NCI-H1694 treated with DMSO at 0.1 percent for 48 hours (cell line): Measurements from ENCODE around the gene CFAP57.
A peak's percentile ranks its signal among the peaks of the same experiment; 100 is the strongest.
"Not testable (repeated sequence)": the region's sequence is repeated elsewhere in the genome, so short reads cannot be mapped to it uniquely, and the experiment has no call there.

Experiments used
- DNase-seq: peaks from one replicate; lab custom pipeline; 2025; lab: John Stamatoyannopoulos, UW

CFAP57 gene

DNA sequence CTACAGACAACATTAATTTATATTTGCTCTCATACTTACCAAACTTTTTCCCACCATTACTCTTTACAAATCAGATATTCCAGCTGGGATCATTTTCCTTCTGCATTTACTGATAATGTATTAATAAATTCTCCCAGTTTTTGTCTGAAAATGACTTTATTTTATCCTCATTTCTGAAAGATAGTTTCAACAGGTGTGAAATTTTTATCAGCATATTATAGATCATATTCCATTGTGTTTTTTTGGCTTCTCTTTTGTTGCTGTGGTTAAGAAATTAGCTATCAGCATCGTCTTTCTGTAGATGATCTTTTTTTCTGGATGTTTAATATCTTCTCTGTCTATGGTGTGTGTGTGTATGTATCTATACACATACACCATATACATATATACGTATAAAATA, 2.7 kb downstream of the CFAP57 start:
- no peak for DNase-seq

- DNase-seq, result no peak
Measured at GRCh38 chr1:43177691-43178090, 5.6 kb downstream of the CFAP57 start.

DNA sequence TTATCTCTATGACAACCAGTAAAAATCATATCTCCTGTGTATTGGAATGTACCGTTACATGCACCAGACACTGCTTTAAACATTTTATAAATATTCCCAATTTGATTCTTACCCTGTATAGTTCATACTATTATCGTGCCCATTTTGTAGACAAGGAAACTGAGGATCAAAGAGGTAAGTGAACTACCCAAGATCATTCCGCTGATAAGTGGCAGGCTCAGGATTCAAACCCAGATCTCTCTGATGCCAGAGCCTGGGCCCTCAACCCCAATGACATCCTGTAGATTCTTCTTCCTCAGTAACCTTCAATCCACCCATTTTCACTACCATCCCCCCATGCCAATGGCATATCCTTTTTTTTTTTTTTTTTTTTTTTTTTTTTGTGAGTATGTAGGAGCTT, 12.3 kb downstream of the CFAP57 start:
- DNase-seq, result no peak

DNA sequence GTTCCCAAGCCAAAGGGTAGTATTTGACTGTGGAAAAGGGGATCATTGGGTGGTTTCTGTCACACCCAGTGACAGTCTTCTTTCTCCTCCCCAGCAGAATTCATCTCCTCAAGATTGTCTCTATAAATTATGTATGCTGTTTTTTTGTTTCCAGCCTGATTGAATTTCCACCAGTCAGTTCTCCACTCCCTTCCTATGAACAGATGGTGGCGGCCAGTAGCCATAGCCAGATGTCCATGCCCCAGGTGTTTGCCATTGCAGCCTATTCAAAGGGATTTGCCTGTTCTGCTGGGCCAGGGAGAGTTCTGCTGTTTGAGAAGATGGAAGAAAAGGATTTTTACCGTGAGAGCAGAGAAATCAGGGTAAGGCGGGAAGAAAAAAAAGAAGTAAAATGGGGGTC, 12.9 kb downstream of the CFAP57 start:
- DNase-seq, result no peak

GRCh38 chr1:43188106-43188505, 16.0 kb downstream of the CFAP57 start:
- DNase-seq, result no peak

DNA sequence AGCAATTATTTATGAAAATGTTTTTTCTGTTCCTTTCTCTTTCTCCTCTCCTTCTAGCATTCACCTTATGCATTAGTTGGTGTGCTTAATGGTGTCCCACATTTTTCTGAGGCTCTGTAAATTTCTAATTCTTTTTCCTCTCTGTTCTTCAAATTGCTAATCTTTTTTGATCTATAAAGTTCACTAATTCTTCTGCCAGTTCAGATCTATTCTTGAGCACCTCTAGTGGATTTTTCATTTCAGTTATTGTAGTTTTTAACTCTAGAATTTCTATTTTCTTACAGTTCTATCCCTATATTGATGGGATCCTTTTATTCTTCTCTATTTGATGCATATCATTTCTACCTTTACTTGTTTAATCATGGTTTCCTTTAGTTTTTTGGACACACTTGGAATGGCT, 22.4 kb downstream of the CFAP57 start:
- DNase-seq, result no peak

- DNase-seq, result no peak
Measured at GRCh38 chr1:43197343-43198127, 25.4 kb downstream of the CFAP57 start.

GRCh38 chr1:43199093-43199726, 27.1 kb downstream of the CFAP57 start:
- no peak for DNase-seq

GRCh38 chr1:43203859-43204258, 31.7 kb downstream of the CFAP57 start:
- DNase-seq, result no peak

DNA sequence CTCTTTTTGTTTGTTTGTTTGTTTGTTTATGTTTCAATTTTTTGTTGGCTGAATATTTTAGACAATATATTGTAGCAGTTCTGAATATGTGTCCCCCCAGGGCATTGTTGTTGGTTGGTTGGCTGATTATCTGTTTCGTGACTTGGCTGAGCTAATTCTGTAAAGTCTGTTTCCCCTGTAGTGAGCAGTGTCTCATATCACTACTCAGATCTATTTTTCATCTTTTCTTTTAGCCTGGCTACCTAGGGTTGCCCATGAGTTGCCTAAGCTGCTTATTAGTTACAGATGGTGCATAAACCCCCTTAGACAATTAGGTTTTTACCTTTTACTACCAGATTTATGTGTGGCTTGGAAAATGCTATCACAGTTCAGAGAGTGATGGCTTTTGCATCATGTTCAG, 32.3 kb downstream of the CFAP57 start:
- DNase-seq, result no peak

DNA sequence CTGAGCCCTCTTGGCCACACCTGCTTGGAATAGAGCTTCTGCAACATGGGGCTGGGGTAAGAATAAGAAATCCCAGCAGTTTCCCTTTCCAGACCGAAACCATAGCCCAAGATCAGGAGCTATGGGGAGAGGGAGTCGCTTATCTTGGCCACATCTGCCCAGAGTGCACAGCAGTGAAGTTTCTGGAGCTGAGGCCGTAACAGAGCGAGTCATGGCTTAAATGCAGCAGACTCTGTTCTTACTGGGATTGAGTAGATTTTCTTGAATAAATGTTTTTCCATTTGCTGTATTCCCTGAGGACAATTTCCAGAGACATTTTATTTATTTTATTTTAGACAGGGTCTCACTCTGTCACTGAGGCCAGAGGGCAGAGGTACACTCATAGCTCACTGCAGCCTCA, 33.5 kb downstream of the CFAP57 start:
- no peak for DNase-seq

DNA sequence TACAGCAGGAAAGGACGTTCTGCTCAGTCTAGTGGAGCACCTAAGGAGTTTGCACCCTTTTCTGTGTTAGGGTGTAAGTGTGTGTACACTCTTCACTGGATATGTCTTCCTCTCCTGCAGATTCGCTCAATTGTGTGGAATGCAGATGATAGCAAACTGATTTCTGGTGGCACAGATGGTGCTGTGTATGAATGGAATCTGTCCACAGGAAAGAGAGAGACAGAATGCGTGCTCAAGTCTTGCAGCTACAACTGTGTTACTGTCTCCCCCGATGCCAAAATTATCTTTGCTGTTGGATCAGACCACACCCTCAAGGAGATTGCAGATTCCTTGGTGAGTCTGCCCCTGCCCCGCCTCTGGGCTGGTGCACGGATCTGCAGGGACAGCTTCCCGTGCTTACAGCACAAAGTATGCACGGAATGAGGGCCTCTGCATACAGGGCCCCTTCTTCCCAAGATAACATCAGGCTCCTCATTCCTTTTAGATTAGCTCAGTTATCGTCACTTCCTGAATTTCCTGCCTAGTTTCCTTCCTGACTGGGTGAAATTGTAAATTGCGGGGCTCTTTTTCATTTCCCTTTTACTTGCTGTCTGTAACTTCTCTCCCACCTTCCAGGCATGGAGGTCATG, 34.6 kb downstream of the CFAP57 start:
- DNase-seq, result peak; percentile 25

GRCh38 chr1:43207229-43207853, 35.2 kb downstream of the CFAP57 start:
- no peak for DNase-seq

DNA sequence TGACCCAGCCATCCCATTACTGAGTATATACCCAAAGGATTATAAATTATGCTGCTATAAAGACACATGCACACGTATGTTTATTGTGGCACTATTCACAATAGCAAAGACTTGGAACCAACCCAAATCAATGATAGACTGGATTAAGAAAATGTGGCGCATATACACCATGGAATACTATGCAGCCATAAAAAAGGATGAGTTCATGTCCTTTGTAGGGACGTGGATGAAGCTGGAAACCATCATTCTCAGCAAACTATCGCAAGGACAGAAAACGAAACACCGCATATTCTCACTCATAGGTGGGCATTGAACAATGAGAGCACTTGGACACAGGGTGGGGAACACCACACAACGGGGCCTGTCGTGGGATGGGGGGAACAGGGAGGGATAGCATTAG, 36.1 kb downstream of the CFAP57 start:
- not testable (repeated sequence) for DNase-seq

- DNase-seq, result no peak
Measured at GRCh38 chr1:43214501-43215444, 42.6 kb downstream of the CFAP57 start.

GRCh38 chr1:43217747-43218146, 45.6 kb downstream of the CFAP57 start:
- no peak for DNase-seq

DNA sequence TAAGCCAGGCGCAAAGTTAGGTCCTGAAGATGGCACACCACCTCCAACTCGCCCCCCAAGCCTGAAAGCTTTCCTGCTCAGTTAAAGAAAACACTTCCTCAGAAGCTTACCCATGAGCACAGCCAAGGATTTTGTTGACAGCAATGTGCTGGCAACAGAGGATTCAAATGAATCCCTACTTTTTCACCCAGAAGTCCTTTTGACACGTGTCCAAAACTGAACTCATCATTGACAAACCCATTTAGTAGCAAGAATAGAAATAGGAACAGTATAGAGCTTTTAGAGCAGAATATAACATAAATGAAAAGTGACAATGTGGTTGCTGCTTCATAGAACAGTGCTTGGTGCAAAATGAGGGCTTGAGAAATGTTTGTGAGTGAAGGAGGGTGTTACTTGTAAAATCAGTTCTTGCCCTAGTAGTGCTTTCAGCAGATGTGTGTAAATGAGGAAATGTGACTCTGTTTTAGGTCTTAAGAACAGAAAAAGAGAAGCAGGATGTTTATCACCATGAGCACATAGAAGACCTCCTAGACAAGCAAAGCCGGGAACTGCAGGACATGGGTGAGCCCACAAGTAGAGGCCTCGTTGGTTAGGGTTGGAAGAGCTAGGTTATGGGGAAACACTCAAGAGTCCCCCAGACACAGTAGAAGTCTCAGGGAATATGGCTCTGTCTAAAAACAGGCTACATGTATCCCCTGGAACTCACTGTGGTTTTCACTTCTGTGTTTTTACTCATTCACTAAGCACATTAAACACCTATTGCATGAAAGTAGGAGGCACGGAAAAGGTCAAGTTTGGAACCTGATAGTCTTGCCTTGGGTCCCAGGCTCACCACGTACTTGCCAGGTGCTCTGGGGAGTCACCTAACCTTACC, 49.0 kb downstream of the CFAP57 start:
- DNase-seq, result no peak

DNA sequence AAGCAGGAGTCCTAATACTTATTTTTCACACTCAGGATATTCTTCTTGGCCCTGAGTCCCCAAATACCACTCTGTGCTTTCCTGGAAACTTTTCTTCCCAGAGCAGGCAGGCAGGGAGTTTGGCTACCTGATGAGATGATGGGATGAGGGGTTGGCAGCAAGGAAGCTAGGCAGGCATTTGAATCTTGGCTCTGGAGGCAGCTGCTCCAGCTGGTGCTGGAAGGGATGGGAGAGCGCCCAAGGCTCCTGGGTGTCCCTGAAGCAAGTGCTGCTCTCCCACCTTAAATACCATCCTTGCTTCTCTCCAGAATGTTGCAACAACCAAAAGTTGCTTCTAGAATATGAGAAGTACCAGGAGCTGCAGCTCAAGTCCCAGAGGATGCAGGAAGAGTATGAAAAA, 49.7 kb downstream of the CFAP57 start:
- no peak for DNase-seq

DNA sequence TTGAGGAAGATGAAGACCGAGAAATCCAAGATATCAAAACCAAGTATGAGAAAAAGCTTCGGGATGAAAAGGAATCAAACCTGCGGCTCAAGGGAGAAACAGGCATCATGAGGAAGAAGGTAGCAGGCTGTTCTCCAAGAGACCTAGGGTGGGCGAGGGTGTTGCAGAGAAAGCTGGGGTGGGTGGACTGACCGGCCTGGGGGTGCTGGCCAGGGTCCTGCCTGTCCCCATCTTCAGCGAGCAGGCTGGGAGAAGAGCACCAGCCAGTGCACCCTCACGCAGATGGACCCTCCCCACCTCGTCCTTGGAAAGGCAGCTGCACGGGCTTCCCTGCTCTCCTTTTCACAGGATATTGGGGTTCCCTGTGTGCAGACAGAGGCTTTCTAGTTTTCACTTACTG, 50.7 kb downstream of the CFAP57 start:
- no peak for DNase-seq

DNA sequence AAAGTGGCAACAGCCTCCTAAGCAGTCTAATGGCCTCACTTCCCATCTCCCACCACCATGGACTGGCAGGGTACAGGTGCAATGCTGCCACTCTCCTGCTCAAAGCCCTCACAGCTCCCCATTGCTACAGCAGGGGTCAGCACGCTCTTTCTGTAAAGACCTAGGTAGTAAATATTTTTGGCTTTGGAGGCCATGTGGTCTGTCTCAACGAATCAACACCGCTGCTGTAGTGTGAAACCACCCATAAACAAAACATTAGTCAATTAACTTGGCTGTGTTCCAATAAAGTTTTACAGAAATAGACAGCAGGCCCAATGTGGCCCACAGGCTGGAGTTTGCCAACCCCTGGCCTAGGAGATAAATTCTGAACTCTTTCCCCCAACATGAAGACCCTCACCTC, 53.0 kb downstream of the CFAP57 start:
- DNase-seq, result no peak
